Measurements from ENCODE around the gene PTGES2. TPM values are rescaled to one million over a fixed set of nuclear protein-coding genes. Genes with fewer than 3 reads are reported as not detected.
A peak's percentile ranks its signal among the peaks of the same experiment; 100 is the strongest.

The PTGES2 gene
- total and polyA plus RNA-seq, 2 of the 13 experiments (the other 11 are each of a cell fraction or from before 2014, with no cell fraction given): 63.7 to 79.8 TPM

DNA sequence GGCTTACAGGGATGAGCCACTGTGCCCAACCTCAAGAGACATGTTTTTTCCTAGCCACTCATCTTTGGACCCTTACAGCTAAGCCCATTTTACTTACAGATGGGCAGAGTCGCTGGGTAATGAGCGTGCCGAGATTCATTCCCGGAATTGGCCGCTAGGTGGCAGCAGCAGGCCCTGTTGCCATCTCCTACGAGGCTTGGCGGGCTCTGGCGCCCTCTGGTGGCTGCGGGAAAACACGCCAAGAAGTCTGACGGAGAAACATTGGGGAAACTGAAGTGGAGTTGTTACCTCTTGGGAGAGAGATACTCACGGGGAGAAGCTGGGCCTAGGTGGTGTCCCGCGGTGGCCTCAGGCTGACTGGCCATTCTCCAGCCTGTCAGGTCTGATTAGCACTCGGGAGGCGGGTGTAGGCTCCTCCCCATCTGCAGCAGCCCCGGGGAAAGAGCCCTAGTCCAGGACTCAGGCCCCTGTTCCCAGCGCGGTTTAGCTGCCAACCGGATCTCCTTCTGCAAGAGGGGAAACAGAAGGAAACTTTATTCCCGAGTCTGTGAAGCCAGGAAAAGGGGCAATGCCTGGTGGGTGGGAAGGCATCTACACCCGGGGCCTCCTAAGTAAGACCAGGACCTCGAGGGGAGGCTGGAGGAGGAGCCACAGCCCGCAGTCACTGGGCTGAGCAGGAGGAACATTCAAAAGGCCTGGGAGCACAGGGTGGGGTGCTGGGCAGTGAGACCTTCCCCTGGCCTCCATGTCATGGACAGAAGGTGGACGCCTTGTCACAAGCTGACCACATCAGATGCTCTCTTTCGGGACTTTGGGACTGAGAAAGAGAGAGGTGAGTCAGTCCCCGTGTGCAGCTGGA is 9.7 kb downstream of the PTGES2 start (continued):
- TF ChIP-seq, protein P1, sequence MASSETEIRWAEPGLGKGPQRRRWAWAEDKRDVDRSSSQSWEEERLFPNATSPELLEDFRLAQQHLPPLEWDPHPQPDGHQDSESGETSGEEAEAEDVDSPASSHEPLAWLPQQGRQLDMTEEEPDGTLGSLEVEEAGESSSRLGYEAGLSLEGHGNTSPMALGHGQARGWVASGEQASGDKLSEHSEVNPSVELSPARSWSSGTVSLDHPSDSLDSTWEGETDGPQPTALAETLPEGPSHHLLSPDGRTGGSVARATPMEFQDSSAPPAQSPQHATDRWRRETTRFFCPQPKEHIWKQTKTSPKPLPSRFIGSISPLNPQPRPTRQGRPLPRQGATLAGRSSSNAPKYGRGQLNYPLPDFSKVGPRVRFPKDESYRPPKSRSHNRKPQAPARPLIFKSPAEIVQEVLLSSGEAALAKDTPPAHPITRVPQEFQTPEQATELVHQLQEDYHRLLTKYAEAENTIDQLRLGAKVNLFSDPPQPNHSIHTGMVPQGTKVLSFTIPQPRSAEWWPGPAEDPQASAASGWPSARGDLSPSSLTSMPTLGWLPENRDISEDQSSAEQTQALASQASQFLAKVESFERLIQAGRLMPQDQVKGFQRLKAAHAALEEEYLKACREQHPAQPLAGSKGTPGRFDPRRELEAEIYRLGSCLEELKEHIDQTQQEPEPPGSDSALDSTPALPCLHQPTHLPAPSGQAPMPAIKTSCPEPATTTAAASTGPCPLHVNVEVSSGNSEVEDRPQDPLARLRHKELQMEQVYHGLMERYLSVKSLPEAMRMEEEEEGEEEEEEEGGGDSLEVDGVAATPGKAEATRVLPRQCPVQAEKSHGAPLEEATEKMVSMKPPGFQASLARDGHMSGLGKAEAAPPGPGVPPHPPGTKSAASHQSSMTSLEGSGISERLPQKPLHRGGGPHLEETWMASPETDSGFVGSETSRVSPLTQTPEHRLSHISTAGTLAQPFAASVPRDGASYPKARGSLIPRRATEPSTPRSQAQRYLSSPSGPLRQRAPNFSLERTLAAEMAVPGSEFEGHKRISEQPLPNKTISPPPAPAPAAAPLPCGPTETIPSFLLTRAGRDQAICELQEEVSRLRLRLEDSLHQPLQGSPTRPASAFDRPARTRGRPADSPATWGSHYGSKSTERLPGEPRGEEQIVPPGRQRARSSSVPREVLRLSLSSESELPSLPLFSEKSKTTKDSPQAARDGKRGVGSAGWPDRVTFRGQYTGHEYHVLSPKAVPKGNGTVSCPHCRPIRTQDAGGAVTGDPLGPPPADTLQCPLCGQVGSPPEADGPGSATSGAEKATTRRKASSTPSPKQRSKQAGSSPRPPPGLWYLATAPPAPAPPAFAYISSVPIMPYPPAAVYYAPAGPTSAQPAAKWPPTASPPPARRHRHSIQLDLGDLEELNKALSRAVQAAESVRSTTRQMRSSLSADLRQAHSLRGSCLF (CRISPR knock-in tag; IDR thresholded peaks at IDR 0.05; ENCODE audit: borderline replicate concordance): no peak
- no peak for TF ChIP-seq ZNF564 (CRISPR knock-in tag; IDR thresholded peaks at IDR 0.05)
- TF ChIP-seq, protein P2, sequence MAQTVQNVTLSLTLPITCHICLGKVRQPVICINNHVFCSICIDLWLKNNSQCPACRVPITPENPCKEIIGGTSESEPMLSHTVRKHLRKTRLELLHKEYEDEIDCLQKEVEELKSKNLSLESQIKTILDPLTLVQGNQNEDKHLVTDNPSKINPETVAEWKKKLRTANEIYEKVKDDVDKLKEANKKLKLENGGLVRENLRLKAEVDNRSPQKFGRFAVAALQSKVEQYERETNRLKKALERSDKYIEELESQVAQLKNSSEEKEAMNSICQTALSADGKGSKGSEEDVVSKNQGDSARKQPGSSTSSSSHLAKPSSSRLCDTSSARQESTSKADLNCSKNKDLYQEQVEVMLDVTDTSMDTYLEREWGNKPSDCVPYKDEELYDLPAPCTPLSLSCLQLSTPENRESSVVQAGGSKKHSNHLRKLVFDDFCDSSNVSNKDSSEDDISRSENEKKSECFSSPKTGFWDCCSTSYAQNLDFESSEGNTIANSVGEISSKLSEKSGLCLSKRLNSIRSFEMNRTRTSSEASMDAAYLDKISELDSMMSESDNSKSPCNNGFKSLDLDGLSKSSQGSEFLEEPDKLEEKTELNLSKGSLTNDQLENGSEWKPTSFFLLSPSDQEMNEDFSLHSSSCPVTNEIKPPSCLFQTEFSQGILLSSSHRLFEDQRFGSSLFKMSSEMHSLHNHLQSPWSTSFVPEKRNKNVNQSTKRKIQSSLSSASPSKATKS (CRISPR knock-in tag; IDR thresholded peaks at IDR 0.05): no peak
- TF ChIP-seq, protein P3, sequence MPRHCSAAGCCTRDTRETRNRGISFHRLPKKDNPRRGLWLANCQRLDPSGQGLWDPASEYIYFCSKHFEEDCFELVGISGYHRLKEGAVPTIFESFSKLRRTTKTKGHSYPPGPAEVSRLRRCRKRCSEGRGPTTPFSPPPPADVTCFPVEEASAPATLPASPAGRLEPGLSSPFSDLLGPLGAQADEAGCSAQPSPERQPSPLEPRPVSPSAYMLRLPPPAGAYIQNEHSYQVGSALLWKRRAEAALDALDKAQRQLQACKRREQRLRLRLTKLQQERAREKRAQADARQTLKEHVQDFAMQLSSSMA (CRISPR knock-in tag; IDR thresholded peaks at IDR 0.05): no peak
- TF ChIP-seq MAZ (IDR thresholded peaks at IDR 0.05; ENCODE audit: borderline replicate concordance, low read depth, low read length): no peak
- 0 out of 2 replicates have a peak, but pooled peaks have one; percentile 60 for TF ChIP-seq MAZ (CRISPR knock-in tag; IDR thresholded peaks at IDR 0.05; ENCODE audit: low read depth)
- TF ChIP-seq, protein P4, sequence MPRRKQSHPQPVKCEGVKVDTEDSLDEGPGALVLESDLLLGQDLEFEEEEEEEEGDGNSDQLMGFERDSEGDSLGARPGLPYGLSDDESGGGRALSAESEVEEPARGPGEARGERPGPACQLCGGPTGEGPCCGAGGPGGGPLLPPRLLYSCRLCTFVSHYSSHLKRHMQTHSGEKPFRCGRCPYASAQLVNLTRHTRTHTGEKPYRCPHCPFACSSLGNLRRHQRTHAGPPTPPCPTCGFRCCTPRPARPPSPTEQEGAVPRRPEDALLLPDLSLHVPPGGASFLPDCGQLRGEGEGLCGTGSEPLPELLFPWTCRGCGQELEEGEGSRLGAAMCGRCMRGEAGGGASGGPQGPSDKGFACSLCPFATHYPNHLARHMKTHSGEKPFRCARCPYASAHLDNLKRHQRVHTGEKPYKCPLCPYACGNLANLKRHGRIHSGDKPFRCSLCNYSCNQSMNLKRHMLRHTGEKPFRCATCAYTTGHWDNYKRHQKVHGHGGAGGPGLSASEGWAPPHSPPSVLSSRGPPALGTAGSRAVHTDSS (CRISPR knock-in tag; conservative IDR thresholded peaks at IDR 0.05): no peak
- TF ChIP-seq, protein P5, sequence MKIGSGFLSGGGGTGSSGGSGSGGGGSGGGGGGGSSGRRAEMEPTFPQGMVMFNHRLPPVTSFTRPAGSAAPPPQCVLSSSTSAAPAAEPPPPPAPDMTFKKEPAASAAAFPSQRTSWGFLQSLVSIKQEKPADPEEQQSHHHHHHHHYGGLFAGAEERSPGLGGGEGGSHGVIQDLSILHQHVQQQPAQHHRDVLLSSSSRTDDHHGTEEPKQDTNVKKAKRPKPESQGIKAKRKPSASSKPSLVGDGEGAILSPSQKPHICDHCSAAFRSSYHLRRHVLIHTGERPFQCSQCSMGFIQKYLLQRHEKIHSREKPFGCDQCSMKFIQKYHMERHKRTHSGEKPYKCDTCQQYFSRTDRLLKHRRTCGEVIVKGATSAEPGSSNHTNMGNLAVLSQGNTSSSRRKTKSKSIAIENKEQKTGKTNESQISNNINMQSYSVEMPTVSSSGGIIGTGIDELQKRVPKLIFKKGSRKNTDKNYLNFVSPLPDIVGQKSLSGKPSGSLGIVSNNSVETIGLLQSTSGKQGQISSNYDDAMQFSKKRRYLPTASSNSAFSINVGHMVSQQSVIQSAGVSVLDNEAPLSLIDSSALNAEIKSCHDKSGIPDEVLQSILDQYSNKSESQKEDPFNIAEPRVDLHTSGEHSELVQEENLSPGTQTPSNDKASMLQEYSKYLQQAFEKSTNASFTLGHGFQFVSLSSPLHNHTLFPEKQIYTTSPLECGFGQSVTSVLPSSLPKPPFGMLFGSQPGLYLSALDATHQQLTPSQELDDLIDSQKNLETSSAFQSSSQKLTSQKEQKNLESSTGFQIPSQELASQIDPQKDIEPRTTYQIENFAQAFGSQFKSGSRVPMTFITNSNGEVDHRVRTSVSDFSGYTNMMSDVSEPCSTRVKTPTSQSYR (CRISPR knock-in tag; IDR thresholded peaks at IDR 0.05; ENCODE audit: borderline replicate concordance): no peak
- TF ChIP-seq POLR2AphosphoS5 (IDR thresholded peaks at IDR 0.05; ENCODE audit: low read depth, low read length): no peak
- no peak for TF ChIP-seq ZNF543 (CRISPR knock-in tag; IDR thresholded peaks at IDR 0.05)
- TF ChIP-seq FOSL1 (CRISPR knock-in tag; IDR thresholded peaks at IDR 0.05; ENCODE audit: borderline replicate concordance): no peak
- TF ChIP-seq HDAC6 (IDR thresholded peaks at IDR 0.05; ENCODE audit: low read depth, low read length): no peak
- TF ChIP-seq GTF2F1 (IDR thresholded peaks at IDR 0.05; ENCODE audit: low read length): peak; percentile 44; the same call in 1 of the 2 replicates
- TF ChIP-seq DMAP1 (CRISPR knock-in tag; IDR thresholded peaks at IDR 0.05): no peak
- no peak for TF ChIP-seq ZNF256 (CRISPR knock-in tag; conservative IDR thresholded peaks at IDR 0.05)
- peak; percentile 74 for TF ChIP-seq ZNF501 (CRISPR knock-in tag; IDR thresholded peaks at IDR 0.05)
